GM12864 (cell line): ENCODE measurements around the gene GASK1A.

ENCODE experiments used
- DNase-seq: peaks from one replicate; pipeline ENCODE4 v3.0.0-alpha.2; 2011; ENCODE audit warnings: low read depth
- H3K4me3 ChIP-seq: 2 replicates; pipeline ENCODE4 v1.5.1; 2011; ENCODE audit warnings: mild to moderate bottlenecking, low read depth, low read length, control low read depth
- CTCF ChIP-seq: IDR thresholded peaks from 2 replicates; pipeline ENCODE4 v1.5.1; 2011; ENCODE audit warnings: low read depth, mild to moderate bottlenecking, moderate library complexity, low read length, control low read depth, inconsistent platforms; ENCODE audit errors: missing control alignments

The GASK1A gene

GRCh38 chr3:43014956-43015355 lies 35.8 kb downstream of the GASK1A start:
- no peak for DNase-seq
- no peak overlapping the region for H3K4me3 ChIP-seq
- TF ChIP-seq CTCF = no peak

GRCh38 chr3:43015572-43015971 lies 36.5 kb downstream of the GASK1A start:
- no peak for TF ChIP-seq CTCF
- H3K4me3 ChIP-seq = no peak overlapping the region
- no peak for DNase-seq

- no peak overlapping the region for H3K4me3 ChIP-seq
- DNase-seq = no peak
- TF ChIP-seq CTCF = no peak
These were observed 37.1 kb downstream of the GASK1A start for GRCh38 chr3:43015991-43016865.

- TF ChIP-seq CTCF = no peak
- DNase-seq = no peak
- H3K4me3 ChIP-seq = no peak overlapping the region
These were observed 37.9 kb downstream of the GASK1A start for GRCh38 chr3:43017004-43017403.

- H3K4me3 ChIP-seq = no peak overlapping the region
- no peak for TF ChIP-seq CTCF
- DNase-seq = no peak
These were observed 38.6 kb downstream of the GASK1A start for GRCh38 chr3:43017593-43018195.

GRCh38 chr3:43018246-43018645 lies 39.1 kb downstream of the GASK1A start:
- no peak for DNase-seq
- no peak for TF ChIP-seq CTCF

More at GRCh38 chr3:43018246-43018645, 39.1 kb downstream of the GASK1A start:
- H3K4me3 ChIP-seq = no peak overlapping the region
